HepG2 (cell line): Measurements from ENCODE around the gene SH2D3C. TPM values are rescaled to one million over a fixed set of nuclear protein-coding genes. Genes with fewer than 3 reads are reported as not detected.

Experiments used
- AKAP8 ChIP-seq: sonication (generic); formaldehyde crosslinking; IDR thresholded peaks from 2 replicates; pipeline ENCODE4 v1.5.1; 2020; ENCODE audit warnings: mild to moderate bottlenecking, missing genetic modification reagents
- CCDC6 ChIP-seq: sonication (generic); formaldehyde crosslinking; IDR thresholded peaks from 2 replicates; pipeline ENCODE4 v1.8.1; 2022; ENCODE audit warnings: mild to moderate bottlenecking, missing genetic modification reagents, moderate library complexity
- CREM ChIP-seq, 2 experiments: sonication (generic) in 1 of 2; formaldehyde crosslinking in 1 of 2; IDR thresholded peaks; 2 replicates each; pipeline versions ENCODE4 v1.4.0 to v1.6.1; 2016 to 2020; ENCODE audit warnings: antibody characterized with exemption in 1 of 2, mild to moderate bottlenecking in 1 of 2, missing genetic modification reagents in 1 of 2
- ELF3 ChIP-seq: IDR thresholded peaks from 2 replicates; pipeline ENCODE4 v1.6.1; 2016; ENCODE audit warnings: missing genetic modification reagents, missing compliant biosample characterization
- FOXA1 ChIP-seq, 2 experiments: fragments of 450-650 bp in 1 of 2; sonication (generic) in 1 of 2; formaldehyde crosslinking in 1 of 2; IDR thresholded peaks; 2 replicates each; pipeline versions ENCODE4 v1.4.0 to v1.6.1; 2016 to 2020; ENCODE audit warnings: missing genetic modification reagents in 1 of 2
- HDAC6 ChIP-seq: fragments of 200-600 bp; sonication (generic); IDR thresholded peaks from 2 replicates; pipeline ENCODE4 v1.7.0; 2017; ENCODE audit warnings: mild to moderate bottlenecking, antibody characterized with exemption, low read length, low read depth
- HNF4A ChIP-seq: sonication (generic); formaldehyde crosslinking; IDR thresholded peaks from 2 replicates; pipeline ENCODE4 v1.4.0; 2020; ENCODE audit warnings: missing genetic modification reagents
- IRF1 ChIP-seq: sonication (generic); formaldehyde crosslinking; IDR thresholded peaks from 2 replicates; pipeline ENCODE4 v1.4.0; 2020; ENCODE audit warnings: low read depth, mild to moderate bottlenecking, missing genetic modification reagents
- KAT7 ChIP-seq: IDR thresholded peaks from 2 replicates; pipeline ENCODE4 v1.6.1; 2018; ENCODE audit warnings: borderline replicate concordance, missing compliant biosample characterization
- KDM1A ChIP-seq: IDR thresholded peaks from 2 replicates; pipeline ENCODE4 v1.6.1; 2016; ENCODE audit warnings: missing compliant biosample characterization
- KDM3A ChIP-seq: IDR thresholded peaks from 2 replicates; pipeline ENCODE4 v1.6.1; 2018; ENCODE audit warnings: low read depth, missing compliant biosample characterization
- MXI1 ChIP-seq: IDR thresholded peaks from 3 replicates; pipeline ENCODE4 v1.6.1; 2012; ENCODE audit warnings: low read depth, low read length, inconsistent platforms, borderline replicate concordance
- NR1H2 ChIP-seq: sonication (generic); formaldehyde crosslinking; IDR thresholded peaks from 2 replicates; pipeline ENCODE4 v1.8.1; 2022; ENCODE audit warnings: low read depth, missing genetic modification reagents, borderline replicate concordance
- PAWR ChIP-seq: sonication (generic); formaldehyde crosslinking; IDR thresholded peaks from 2 replicates; pipeline ENCODE4 v1.4.0; 2020; ENCODE audit warnings: missing genetic modification reagents, mild to moderate bottlenecking, borderline replicate concordance
- RBM22 ChIP-seq: fragments of 200-400 bp; formaldehyde crosslinking; optimal IDR thresholded peaks from 2 replicates; pipeline ENCODE3; 2017; ENCODE audit warnings: mild to moderate bottlenecking, low read length, moderate library complexity
- SAP130 ChIP-seq: IDR thresholded peaks from 2 replicates; pipeline ENCODE4 v1.6.1; 2016; ENCODE audit warnings: low read depth
- SIX1 ChIP-seq: sonication (generic); formaldehyde crosslinking; IDR thresholded peaks from 2 replicates; pipeline ENCODE4 v1.4.0; 2020; ENCODE audit warnings: missing genetic modification reagents, borderline replicate concordance
- SP140L ChIP-seq: sonication (generic); formaldehyde crosslinking; IDR thresholded peaks from 2 replicates; pipeline ENCODE4 v1.4.0; 2020; ENCODE audit warnings: missing genetic modification reagents, borderline replicate concordance
- XRCC5 ChIP-seq: fragments of 200-400 bp; formaldehyde crosslinking; optimal IDR thresholded peaks from 2 replicates; pipeline ENCODE3; 2017; ENCODE audit warnings: mild to moderate bottlenecking, low read length
- ZFP36 ChIP-seq: fragments of 150-350 bp; IDR thresholded peaks from 2 replicates; pipeline ENCODE4 v1.6.1; 2018; ENCODE audit warnings: borderline replicate concordance, low read length, low read depth; ENCODE audit not compliant: partially characterized antibody
- ZFP90 ChIP-seq: sonication (generic); formaldehyde crosslinking; IDR thresholded peaks from 2 replicates; pipeline ENCODE4 v1.8.0; 2022; ENCODE audit warnings: missing genetic modification reagents, mild to moderate bottlenecking, inconsistent platforms, borderline replicate concordance
- ZFX ChIP-seq: sonication (generic); formaldehyde crosslinking; IDR thresholded peaks from 2 replicates; pipeline ENCODE4 v1.4.0; 2020; ENCODE audit warnings: mild to moderate bottlenecking, low read depth, missing genetic modification reagents, moderate library complexity
- ZNF121 ChIP-seq: sonication (generic); formaldehyde crosslinking; IDR thresholded peaks from 2 replicates; pipeline ENCODE4 v1.5.0; 2020; ENCODE audit warnings: mild to moderate bottlenecking, missing genetic modification reagents
- ZNF33B ChIP-seq: sonication (generic); formaldehyde crosslinking; IDR thresholded peaks from 2 replicates; pipeline ENCODE4 v1.5.1; 2020; ENCODE audit warnings: mild to moderate bottlenecking, missing genetic modification reagents
- ZNF367 ChIP-seq: sonication (generic); formaldehyde crosslinking; IDR thresholded peaks from 2 replicates; pipeline ENCODE4 v1.4.0; 2020; ENCODE audit warnings: missing genetic modification reagents, borderline replicate concordance
- ZNF703 ChIP-seq: sonication (generic); formaldehyde crosslinking; IDR thresholded peaks from 2 replicates; pipeline ENCODE4 v1.5.1; 2020; ENCODE audit warnings: missing genetic modification reagents, mild to moderate bottlenecking, moderate library complexity, borderline replicate concordance
- polyA plus RNA-seq, 8 experiments: library from polyadenylated mRNA; depleted of rRNA in 3 of 8; stranded (reverse) in 7 of 8; unstranded in 1 of 8; fragments of >200 nt; fragmentation: Illumina TruSeq in 4 of 8; extraction: Trizol in 4 of 8; gene quantifications; 2 replicates each; pipeline versions ENCODE4 v1.2.1 to v1.2.3, GENCODE V29; 2011 to 2016; ENCODE audit warnings: low read depth in 4 of 8, missing spikeins in 1 of 8, mixed read lengths in 1 of 8; ENCODE audit not compliant: insufficient read depth in 1 of 8
- total RNA-seq, 5 experiments: library from RNA; depleted of rRNA; stranded (reverse); fragments of >200 nt; fragmentation: Illumina TruSeq; extraction: Trizol; gene quantifications; 2 replicates each; pipeline ENCODE4 v1.2.3, GENCODE V29; 2016; ENCODE audit warnings: low read depth in 1 of 5
- TF ChIP-seq, protein P1 (sequence below): sonication (generic); formaldehyde crosslinking; IDR thresholded peaks from 2 replicates; pipeline ENCODE4 v1.5.0; 2020; ENCODE audit warnings: missing genetic modification reagents, mild to moderate bottlenecking, borderline replicate concordance
- TF ChIP-seq, protein P2 (sequence below): fragments of 450-650 bp; IDR thresholded peaks from 2 replicates; pipeline ENCODE4 v1.6.1; 2016

The SH2D3C gene
- total and polyA plus RNA-seq, 2 of the 13 experiments (the other 11 are each of a cell fraction or from before 2014, with no cell fraction given), result not detected

DNA sequence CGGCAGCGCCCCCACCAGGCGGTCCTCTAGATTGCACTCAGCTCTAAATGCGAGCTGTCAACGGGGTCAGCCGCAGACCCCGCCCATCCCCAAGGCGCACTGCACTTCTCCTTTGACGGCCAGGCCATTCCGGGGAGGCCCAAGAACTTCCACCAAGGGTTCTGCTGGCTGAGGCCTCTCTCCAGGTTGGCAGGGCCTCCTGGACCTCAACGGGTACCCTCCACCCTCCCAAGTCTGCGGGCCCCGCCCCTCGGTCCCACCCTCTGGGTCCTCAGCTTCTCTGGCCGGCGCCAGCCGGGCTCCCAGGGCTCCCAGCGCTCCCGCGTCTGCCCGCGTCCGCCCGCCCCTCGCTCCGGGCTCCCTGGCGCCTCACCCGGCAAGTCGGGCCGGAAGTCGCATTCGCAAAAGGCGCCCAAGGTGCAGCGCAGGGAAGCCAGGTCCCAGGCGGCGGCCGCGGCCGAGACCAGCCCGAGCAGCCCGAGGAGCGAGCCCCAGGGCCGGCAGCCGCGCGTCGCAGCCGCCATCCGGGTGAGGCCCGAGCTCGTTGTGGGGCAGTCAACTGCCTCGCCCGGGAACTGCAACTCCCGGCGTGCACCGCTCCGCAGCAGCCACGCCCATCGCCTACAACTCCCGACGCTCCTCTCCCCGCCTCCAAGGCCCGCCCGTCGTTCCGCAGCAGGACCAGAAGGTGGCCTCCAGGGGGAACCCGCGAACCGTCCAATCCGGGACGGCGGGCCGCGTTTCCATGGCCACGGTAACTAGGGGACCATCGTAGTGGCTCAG is 43.5 kb downstream of the SH2D3C start, which contains the start of gene TOR2A (continued):
- TF ChIP-seq ZFX (CRISPR knock-in tag), result peak; percentile 94
- no peak for TF ChIP-seq SP140L (CRISPR knock-in tag)
- TF ChIP-seq ZNF121 (CRISPR knock-in tag), result no peak
- peak; percentile 74 for TF ChIP-seq CREM (IDR thresholded peaks at IDR 0.05)
- no peak for TF ChIP-seq CREM (CRISPR knock-in tag; IDR thresholded peaks at IDR 0.05)
- TF ChIP-seq ZNF703 (CRISPR knock-in tag), result no peak
- TF ChIP-seq KAT7 (CRISPR knock-in tag), result no peak
- peak; percentile 95; the same call in 1 of the 2 replicates for TF ChIP-seq PAWR
- TF ChIP-seq IRF1 (CRISPR knock-in tag), result 0 out of 2 replicates have a peak, but pooled peaks have one; percentile 67
- TF ChIP-seq, protein P1, sequence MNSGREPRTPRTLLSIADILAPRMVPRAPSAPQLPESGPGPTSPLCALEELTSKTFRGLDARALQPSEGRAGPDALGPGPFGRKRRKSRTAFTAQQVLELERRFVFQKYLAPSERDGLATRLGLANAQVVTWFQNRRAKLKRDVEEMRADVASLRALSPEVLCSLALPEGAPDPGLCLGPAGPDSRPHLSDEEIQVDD (CRISPR knock-in tag), result 0 out of 2 replicates have a peak, but pooled peaks have one; percentile 26
- TF ChIP-seq ZFP90 (CRISPR knock-in tag), result no peak; the same call in 1 of the 2 replicates
- no peak for TF ChIP-seq KDM1A (CRISPR knock-in tag)
- TF ChIP-seq ELF3 (CRISPR knock-in tag), result peak; percentile 57
- TF ChIP-seq MXI1, result peak; percentile 98
- no peak for TF ChIP-seq HNF4A
- TF ChIP-seq, protein P2, sequence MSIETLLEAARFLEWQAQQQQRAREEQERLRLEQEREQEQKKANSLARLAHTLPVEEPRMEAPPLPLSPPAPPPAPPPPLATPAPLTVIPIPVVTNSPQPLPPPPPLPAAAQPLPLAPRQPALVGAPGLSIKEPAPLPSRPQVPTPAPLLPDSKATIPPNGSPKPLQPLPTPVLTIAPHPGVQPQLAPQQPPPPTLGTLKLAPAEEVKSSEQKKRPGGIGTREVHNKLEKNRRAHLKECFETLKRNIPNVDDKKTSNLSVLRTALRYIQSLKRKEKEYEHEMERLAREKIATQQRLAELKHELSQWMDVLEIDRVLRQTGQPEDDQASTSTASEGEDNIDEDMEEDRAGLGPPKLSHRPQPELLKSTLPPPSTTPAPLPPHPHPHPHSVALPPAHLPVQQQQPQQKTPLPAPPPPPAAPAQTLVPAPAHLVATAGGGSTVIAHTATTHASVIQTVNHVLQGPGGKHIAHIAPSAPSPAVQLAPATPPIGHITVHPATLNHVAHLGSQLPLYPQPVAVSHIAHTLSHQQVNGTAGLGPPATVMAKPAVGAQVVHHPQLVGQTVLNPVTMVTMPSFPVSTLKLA, result peak; percentile 30; the same call in 1 of the 2 replicates
- TF ChIP-seq ZNF33B (CRISPR knock-in tag), result no peak
- no peak for TF ChIP-seq NR1H2 (CRISPR knock-in tag)
- TF ChIP-seq CCDC6 (CRISPR knock-in tag), result 0 out of 2 replicates have a peak, but pooled peaks have one; percentile 30
- peak; percentile 92 for TF ChIP-seq SAP130 (CRISPR knock-in tag)
- peak; percentile 94 for TF ChIP-seq XRCC5
- no peak for TF ChIP-seq FOXA1 (IDR thresholded peaks at IDR 0.05)
- TF ChIP-seq FOXA1 (CRISPR knock-in tag; IDR thresholded peaks at IDR 0.05), result peak; percentile 77
- TF ChIP-seq RBM22, result peak; percentile 99
- no peak for TF ChIP-seq ZFP36
- TF ChIP-seq AKAP8, result 0 out of 2 replicates have a peak, but pooled peaks have one; percentile 27
- TF ChIP-seq HDAC6, result no peak
- TF ChIP-seq ZNF367 (CRISPR knock-in tag), result no peak
- 0 out of 2 replicates have a peak, but pooled peaks have one; percentile 57 for TF ChIP-seq KDM3A (CRISPR knock-in tag)
- no peak for TF ChIP-seq SIX1 (CRISPR knock-in tag)
